ENCODE data around the gene NFATC1. TPM values are rescaled to one million over a fixed set of nuclear protein-coding genes. Genes with fewer than 3 reads are reported as not detected.

Gene NFATC1
- total and polyA plus RNA-seq, 9 donors = 8.4 to 28.3 (median 12.2) TPM

DNA sequence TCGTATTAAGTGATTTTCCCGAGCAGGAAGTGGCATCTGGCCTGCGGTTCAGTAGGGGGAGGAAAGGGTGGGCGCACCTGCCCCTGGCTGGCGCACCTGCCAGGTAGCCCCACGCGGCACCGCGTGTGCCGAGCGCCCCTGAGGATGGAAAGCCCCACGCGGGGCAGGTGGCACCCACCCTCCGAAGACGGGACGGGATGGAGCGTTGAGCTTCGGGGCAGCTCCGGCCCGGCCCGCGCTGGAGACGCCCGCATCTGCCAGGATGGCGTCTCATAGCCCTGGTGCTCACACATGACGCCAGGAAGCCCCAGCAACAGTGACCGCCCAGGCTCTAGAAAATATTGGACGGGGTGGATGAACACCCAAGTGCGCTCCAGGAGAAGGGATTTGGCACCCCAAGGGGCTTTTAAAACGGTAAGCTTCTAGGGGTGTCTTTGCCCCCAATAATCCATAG is 2.5 kb upstream of the NFATC1 start:
- peak in 3 of 5 donors; percentile 54 to 62 (median 57) for DNase-seq
- H3K36me3 ChIP-seq = no peaks in the 10 kb centered on the region
- peak overlapping the region; percentile 56 for H3K4me3 ChIP-seq
- intact Hi-C loops (cut with DNase I) = no loop called here
- TF ChIP-seq EP300 (IDR thresholded peaks at IDR 0.05) = no peak
- TF ChIP-seq POLR2A (IDR thresholded peaks at IDR 0.05) = no peak
- TF ChIP-seq, protein P1, sequence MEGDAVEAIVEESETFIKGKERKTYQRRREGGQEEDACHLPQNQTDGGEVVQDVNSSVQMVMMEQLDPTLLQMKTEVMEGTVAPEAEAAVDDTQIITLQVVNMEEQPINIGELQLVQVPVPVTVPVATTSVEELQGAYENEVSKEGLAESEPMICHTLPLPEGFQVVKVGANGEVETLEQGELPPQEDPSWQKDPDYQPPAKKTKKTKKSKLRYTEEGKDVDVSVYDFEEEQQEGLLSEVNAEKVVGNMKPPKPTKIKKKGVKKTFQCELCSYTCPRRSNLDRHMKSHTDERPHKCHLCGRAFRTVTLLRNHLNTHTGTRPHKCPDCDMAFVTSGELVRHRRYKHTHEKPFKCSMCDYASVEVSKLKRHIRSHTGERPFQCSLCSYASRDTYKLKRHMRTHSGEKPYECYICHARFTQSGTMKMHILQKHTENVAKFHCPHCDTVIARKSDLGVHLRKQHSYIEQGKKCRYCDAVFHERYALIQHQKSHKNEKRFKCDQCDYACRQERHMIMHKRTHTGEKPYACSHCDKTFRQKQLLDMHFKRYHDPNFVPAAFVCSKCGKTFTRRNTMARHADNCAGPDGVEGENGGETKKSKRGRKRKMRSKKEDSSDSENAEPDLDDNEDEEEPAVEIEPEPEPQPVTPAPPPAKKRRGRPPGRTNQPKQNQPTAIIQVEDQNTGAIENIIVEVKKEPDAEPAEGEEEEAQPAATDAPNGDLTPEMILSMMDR (IDR thresholded peaks at IDR 0.05) = no peak
- H3K4me1 ChIP-seq (ENCODE audit: insufficient read depth) = peaks cover 5% of the 10 kb centered on the region
- H3K27me3 ChIP-seq = no peaks in the 10 kb centered on the region
- H3K27ac ChIP-seq = peak overlapping the region; percentile 77 to 92
- H3K9me3 ChIP-seq = no peaks in the 10 kb centered on the region
- 2 to 5% (median 4%) methylated on average over 28 to 30 of the region's 30 CpGs for WGBS, 3 donors

DNA sequence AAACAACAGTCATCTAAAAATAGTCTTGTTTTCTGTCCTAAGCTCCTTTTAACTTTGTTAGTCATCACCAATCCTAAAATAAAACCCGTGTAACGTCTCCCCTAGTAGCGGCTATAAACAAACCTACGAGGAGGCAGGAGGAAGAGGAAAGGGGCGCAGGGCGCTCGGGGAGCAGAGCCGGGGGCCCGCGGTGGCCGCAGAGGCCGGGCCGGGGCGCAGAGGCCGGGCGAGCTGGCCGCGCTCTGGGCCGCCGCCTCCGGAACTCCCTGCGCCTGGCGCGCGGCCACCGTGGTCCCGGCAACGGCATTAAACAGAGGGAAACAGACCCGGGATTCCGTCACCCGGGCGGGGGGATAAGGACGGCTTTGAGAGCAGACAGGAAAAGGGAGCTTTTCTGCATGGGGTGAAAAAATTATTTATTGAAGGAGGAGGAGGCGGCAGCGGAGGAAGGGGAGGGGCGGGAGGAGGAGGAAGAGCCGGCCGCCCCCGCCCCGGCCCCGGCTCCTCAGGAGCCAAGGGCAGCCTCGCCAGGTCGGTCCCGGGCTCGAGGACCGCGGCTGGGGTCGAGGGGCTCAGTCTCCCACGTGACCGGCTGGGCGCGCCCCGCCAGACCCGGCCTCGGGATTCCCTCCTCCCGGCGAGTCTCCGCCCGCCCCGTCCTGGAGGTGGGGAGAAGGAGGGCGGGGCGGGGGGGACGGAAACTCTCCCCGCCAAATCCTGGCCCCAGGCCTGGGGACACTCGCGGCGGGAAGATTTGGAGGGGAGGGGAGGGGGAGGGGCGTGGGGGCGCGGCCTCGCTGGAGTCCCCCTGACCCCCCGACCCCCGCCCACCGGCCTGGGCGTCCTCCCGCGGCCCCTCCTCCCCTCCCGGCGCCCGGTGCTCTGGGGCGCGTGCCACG is 1.8 kb upstream of the NFATC1 start:
- H3K4me1 ChIP-seq (ENCODE audit: insufficient read depth) = peaks cover 5% of the 10 kb centered on the region
- peak overlapping the region; percentile 56 for H3K4me3 ChIP-seq
- WGBS, 3 donors = 0 to 1% (median 0%) methylated on average over 49 to 81 of the region's 83 CpGs
- H3K9me3 ChIP-seq = no peaks in the 10 kb centered on the region
- intact Hi-C loops (cut with DNase I) = no loop called here
- no peaks in the 10 kb centered on the region for H3K36me3 ChIP-seq
- H3K27me3 ChIP-seq = no peaks in the 10 kb centered on the region
- peak overlapping the region; percentile 77 to 92 for H3K27ac ChIP-seq
- TF ChIP-seq, protein P1 (IDR thresholded peaks at IDR 0.05) = no peak
- peak; percentile 49 for TF ChIP-seq POLR2A (IDR thresholded peaks at IDR 0.05)
- DNase-seq = peak; percentile 88 to 96 (median 96)

DNA sequence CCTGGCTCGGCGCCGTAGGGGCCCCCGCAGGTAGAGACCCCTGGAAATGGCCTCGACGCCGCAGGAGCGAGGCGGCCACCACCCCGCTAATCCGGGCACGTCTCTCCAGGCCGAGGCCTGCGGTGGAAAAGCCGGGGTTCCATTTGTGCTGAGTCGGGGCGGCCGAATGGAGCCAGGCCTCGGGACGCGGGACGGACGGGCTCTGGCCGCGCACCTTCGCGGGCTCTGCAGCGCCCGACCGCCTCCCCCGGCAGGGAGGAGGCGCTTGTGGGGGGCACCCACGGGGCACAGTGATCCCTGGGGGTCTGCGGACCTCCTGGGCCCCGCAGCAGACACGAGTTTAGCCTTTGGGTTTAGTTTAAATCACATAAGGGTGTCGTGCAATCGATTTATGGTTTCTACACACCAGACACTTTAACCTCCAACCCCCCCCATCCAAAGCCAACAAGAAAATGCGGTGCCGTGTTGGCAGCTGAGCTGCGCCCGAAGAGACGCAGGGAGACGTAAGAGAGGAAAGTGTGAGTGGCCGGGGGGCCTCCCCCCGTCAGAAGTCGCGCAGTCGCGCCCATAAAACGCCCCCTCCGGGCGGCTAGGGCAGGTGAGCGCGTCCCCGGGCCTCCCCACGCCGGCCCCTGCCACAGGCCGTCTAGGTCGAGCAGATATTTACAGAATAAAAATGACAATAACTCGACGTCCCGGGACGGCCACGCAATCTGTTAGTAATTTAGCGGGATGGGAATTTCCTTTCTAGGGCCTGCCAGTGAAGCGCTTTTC is 1.0 kb upstream of the NFATC1 start:
- no peak for TF ChIP-seq POLR2A (IDR thresholded peaks at IDR 0.05)
- TF ChIP-seq, protein P1 (IDR thresholded peaks at IDR 0.05) = no peak
- TF ChIP-seq EP300 (IDR thresholded peaks at IDR 0.05) = no peak
- no peaks in the 10 kb centered on the region for H3K9me3 ChIP-seq
- WGBS, 3 donors = 2 to 3% (median 3%) methylated on average over 47 to 67 of the region's 67 CpGs
- H3K4me3 ChIP-seq = peak overlapping the region; percentile 56
- peak in 3 of 5 donors; percentile 54 to 72 (median 66) for DNase-seq
- H3K36me3 ChIP-seq = no peaks in the 10 kb centered on the region
- intact Hi-C loops (cut with DNase I) = loop anchor here in 1 of 4 donors (5.0 kb wide), 1 partner anchor 133 kb away; no protein-coding TSS in a partner anchor
- no peaks in the 10 kb centered on the region for H3K27me3 ChIP-seq
- H3K27ac ChIP-seq = peak overlapping the region; percentile 77 to 92
- H3K4me1 ChIP-seq (ENCODE audit: insufficient read depth) = peaks cover 5% of the 10 kb centered on the region

DNA sequence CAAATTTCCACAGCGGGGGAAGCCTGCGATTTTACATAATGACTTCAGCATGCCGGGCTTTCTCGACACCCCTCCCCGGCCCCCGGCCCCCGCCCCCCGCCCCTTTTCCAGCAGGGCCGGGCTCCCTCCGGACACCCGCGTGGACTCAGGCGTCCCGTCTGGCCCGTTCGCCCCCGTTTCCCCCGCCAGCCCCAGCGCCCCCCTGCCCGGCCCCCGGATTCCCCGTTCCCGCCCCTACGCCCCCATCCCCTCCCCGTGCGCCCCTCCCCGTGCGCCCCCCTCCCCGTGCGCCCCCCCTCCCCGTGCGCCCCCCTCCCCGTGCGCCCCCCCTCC is 456 bp upstream of the NFATC1 start:
- intact Hi-C loops (cut with DNase I) = loop anchor here in 1 of 4 donors (5.0 kb wide), 1 partner anchor 132 kb away; no protein-coding TSS in a partner anchor

More for the DNA sequence above, 456 bp upstream of the NFATC1 start:
- 1 to 3% (median 1%) methylated on average over 22 to 29 of the region's 34 CpGs for WGBS, 3 donors
- peak overlapping the region; percentile 56 for H3K4me3 ChIP-seq
- no peaks in the 10 kb centered on the region for H3K27me3 ChIP-seq
- H3K9me3 ChIP-seq = no peaks in the 10 kb centered on the region
- peak overlapping the region; percentile 77 to 92 for H3K27ac ChIP-seq
- H3K4me1 ChIP-seq (ENCODE audit: insufficient read depth) = peaks cover 5% of the 10 kb centered on the region
- DNase-seq = peak in 1 of 5 donors; percentile 51
- H3K36me3 ChIP-seq = no peaks in the 10 kb centered on the region
- TF ChIP-seq EP300 (IDR thresholded peaks at IDR 0.05) = no peak
- TF ChIP-seq, protein P1 (IDR thresholded peaks at IDR 0.05) = no peak
- no peak for TF ChIP-seq POLR2A (IDR thresholded peaks at IDR 0.05)

All from ovary (tissue), 9 donors.